GM19023 (cell line): ENCODE measurements around the gene NYAP2.

ENCODE experiments used
- ATAC-seq: cut with Tn5 transposase; IDR thresholded peaks from one replicate; pipeline ENCODE4 v1.9.1; 2021; ENCODE audit warnings: mild to moderate bottlenecking, moderate library complexity; ENCODE audit not compliant: unreplicated experiment

Gene NYAP2

DNA sequence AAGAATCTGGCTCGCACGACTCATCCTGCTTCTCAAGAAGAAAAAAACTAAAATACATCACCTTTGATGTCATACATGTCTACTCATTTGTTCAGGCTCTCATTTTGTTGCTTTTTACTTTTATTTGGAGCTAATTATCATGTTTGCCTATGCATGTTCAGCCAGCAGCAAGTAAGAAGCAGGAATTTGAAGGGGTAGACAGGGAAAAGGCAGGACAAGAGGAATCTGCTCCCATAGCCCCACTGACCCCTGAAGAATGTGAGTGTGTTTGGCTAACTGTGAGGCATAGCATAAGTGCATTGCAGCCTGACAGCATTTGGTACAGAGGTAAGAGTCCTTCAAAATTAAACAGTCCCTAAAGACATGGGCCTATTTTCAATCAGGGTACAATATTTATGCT, 72.7 kb downstream of the NYAP2 start:
- no peak for ATAC-seq

DNA sequence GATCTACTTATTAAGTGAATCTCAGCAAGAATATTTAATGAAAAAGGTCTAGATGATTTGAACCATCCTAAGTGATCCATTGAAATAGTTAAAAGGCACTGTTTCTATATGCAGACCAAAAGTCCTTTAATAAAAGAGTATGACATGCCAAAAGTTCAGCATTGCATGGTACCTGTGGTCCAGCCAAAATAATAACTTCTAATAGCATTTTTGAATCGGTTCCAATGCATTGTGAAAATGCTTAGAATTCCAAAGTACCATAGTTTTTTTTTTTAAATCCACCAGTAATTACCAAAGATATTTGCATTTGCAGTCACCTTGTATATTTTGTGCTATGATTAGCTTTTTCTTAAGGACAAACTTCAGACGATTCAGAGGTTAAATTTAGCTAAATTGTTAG, 79.9 kb downstream of the NYAP2 start:
- ATAC-seq: no peak

DNA sequence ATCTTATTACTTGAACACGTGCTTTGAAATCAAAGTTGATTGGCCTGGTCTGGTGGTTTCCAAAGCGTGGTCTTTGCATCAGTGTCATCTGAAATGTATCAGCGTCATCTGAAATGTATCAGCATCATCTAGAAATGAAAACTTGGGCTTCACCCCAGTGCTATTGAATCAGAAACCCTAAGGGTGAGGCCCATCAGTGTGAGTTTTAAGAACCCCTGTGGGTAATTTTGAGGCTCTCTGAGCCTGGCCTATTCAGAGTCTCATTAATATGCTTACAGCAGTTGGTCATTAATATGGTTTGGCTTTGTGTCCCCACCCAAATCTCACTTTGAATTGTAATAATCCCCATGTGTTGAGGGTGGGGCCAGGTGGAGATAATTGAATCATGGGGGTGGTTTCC, 85.2 kb downstream of the NYAP2 start:
- ATAC-seq: no peak

DNA sequence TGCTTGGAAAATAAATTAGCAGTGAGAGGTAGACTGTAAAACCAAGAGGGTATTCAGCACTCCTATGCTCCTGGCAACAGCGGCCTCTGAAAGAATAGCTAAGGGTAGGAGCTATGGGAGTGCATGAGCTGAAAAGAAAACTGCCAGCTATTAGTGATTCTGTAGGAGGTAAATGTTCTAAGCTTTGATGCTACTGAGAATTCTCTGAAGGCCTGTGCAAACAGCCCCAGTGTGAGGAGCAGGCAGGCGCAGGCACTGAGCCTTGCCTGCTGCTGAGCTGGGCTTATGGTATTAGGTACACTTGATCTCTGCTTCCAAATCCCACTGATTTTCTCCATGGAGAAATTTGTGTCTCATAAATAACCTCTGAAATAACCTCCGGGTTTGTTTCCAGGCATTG, 86.7 kb downstream of the NYAP2 start:
- no peak for ATAC-seq

DNA sequence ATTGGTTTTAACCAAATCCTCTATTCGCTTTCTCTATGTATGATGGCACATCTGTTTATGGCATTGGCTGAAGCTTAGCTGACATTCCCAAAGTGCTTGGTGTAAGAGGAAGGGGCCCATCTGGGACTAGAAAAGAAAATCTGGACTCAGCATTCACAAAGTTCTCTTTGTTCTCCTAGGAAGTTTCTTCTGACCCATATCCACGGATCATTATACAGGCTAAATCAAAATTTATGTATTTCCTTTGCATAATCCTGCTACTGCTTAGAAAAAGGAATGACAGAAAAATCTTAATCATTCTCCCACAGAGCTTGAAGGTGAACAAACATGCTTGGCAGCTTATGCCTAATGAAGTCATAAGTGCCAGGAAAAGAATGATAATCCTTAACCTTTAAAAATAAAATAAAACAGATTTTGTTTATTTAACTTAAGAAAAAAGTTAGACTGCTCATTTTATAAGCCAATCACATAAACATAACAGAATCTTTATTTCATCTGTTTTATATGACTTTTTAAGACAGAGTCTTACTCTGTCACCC, 88.4 kb downstream of the NYAP2 start:
- no peak for ATAC-seq

DNA sequence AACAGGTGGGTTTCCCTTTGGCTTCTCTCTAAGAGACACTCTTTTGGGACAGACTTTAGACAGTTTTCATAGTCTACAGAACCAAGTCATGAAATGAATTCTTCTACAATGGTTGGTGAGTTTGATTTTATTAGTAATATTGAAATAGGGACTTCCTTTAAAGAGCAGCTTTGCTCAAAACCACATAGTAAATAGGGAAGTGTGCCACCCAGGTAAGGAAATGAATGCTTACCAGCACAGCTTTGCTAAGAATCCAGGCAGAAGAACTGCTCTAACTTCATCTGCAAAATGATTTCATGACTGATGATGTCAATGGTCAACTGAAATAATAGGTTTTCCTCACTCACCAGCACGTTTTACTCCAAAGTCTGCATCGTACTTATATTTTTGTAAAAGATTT, 89.2 kb downstream of the NYAP2 start:
- no peak for ATAC-seq

DNA sequence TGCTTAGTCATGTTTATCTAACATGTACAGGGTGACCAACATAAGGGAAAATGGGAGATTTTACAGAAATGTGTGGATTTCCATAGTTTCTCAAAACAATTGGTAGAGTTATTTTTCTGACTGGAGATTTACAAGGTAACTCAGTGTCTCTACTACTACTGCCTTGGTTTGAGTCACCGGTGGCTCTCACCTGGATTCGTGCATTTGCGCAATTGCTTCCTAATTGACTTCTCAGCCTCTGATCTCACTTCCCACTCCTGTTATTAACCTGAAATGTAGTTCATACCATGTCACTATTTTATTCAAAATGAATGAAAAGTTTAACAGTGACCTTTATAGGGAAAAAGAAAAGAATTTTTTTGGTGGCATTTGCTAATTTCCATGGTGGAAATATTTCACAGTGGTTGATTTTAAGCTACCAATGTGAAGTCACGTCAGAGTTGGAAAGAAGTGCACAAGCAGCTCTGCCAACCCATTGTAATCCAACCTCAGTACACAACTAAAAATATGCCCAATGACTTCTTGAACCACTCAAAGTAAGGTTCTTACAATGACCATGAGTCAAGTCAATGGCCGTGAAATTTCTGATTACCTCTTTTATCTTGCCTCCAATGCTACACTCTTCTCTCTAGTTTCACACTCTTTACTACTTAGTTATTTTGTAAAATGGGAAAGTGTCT, 94.0 kb downstream of the NYAP2 start:
- no peak for ATAC-seq

DNA sequence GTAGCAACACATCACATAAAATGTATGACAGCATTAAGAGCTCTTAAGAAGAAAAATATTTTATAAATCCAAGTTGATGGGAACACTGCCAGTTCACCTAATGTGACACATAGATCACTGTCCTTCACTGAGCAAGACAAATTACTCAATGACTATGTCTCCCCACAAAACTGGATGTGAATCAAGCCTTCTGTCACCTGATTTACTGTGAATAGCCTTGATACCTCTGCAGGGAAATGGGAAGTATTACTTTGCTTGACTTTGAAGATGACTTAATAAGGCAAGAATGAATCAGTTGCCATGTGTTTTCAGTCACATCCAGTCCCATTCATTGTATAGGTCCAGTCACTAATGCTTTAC, 94.6 kb downstream of the NYAP2 start:
- no peak for ATAC-seq

DNA sequence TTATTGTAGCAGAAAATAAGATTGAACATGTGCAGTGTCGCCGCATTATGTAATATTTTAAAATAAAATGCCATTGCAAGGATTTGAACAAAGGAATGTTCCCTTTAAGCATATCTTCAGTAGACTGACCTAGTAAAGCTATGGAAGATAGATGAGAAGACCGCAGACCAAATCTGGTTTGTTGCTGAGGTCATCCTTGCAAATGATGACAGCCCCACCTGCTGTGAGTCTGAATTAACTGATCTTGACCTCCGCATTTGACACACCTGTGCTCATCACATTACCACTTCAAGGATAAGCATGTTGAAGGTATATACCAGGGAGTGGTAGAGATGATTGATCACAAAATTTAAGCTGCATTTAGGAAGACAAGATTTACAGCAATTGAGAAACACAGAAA, 96.2 kb downstream of the NYAP2 start:
- ATAC-seq: no peak

DNA sequence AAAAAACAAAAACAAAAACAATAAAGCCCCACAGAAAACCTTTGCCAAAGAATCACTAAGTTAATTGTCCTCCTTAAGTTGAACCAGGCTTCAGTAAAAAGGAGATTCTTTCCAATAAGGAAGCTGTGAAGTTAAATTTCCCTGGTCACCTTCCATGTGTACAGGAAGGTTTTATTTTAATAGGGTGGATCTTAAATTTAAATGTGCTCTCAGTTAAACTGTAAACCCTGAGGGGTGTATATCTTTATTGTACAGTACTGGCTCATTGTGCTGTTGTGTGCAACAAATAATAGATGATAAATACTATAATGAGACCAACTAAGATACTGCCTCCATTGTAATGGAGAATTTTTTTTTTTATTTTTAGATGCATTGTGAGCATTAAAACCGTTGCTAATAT, 97.1 kb downstream of the NYAP2 start:
- ATAC-seq: no peak

DNA sequence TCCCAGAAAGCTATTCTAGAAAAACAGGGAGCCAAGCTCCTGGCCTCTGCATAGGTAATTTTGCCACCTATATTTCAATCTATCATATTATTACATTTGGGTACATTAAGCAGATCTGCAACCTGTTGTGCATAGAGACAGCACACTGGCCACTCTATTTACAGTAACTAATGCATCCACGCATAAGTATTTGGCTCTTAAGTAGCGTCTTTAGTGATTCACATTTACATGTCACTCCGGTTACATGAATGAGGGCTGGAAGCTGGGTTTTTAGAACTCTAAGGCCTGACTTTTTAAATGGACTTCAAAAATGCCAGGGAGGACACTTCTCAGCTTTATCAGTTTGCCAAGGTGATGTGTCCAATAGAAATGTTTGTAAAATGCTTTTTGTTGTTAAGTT, 97.7 kb downstream of the NYAP2 start:
- ATAC-seq: no peak

DNA sequence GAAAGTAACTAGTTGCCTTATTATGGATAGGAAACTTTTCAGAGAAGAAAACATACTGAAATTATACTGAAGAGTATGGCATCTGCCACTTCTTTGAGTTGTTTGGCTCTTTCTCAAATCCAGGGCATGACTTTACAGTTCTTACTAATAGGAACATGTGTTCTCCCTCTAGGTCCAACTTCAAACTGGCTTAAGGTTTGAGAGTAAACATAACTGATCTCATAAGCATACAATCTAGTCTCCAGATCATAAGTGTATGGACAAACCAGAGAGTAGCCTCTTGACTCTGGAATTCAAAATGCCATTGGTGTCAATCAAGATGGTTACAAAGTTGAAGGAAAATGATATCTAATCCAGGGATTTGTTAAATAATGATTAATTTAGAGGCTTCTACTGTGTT, 101.5 kb downstream of the NYAP2 start:
- ATAC-seq: no peak

DNA sequence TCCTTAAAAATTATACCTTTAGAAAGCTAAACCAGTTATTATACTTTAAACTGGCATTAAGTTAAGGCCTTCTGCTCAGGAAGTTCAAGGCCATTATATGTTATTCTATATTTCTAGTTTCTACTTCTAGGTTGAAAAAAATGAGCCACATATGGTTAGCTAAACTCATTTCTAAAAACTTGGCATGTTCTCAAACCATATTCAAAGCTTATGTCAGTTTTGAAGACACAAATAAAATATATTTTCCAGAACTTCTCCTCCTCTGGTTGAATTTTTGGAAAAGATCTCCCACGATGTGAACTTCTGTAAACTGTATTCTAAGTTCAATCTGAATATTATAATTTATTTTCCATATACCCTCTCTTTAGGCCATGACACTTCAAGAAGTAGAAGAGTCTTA, 103.5 kb downstream of the NYAP2 start:
- no peak for ATAC-seq

DNA sequence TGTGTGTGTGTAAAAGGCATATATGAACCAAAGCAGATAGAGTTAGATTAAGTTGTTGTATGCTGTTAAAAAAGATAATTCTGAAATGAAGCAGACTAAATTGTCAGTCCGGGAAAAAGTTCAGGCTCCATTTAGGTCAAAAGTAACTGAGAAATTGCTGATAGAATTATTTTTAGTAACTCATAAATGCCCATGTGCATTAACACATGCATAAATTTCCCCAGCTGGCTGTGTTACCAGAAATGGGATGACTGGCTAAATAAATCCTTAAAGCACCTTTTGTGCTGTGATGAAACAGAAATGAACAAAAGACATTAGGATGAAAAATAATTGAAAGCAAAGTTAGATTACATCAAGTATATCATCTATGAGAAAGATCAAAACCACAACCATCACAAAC, 111.3 kb downstream of the NYAP2 start:
- no peak for ATAC-seq

DNA sequence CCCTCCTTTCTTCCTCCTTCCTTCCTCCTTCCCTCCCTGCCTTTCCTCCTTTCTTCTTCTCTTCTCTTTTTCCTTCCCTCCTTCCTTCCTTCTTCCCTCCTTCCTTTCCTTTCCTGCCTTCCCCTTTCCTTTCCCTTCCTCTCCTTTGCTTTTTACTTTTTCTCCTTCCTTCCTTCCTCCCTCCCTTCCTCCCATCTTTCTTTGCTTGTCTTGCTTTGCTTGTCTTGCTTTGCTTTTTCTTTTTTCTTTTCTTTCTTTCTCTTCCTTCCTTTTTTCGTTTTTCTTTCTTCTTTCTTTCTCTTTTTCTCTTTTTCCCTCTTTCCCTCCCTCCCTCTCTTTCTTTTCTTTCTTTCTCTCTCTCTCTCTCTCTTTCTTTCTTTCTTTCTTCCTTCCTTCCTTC, 113.0 kb downstream of the NYAP2 start:
- ATAC-seq: no peak

DNA sequence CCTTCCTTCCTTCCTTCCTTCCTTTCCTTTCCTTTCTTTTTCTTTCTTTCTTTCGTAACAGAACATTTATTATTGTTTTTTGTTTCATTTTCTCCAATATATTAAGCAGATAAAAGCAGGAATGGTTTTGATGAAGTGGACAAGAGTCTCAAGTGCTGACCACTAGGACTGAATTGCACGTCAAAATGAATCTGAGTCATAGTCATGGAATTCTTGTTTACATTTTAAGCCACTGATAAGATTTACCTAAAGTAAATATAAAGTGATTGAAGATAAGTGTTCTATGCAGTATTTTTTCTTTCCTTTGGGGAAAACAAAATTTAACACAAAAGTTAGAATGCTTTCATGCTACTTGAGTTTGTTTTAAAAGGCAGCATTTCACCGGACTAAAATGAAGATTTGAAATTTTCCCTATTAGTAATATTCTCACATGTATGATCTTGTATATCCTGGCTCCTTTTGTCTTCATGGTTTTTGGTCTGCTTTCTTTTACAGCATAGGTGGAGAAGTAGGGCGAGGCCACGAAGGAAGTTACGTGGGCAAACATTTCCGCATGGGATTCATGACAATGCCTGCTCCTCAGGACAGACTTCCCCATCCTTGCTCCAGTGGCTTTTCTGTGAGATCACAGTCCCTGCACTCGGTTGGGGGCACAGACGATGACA, 113.5 kb downstream of the NYAP2 start:
- ATAC-seq: no peak

DNA sequence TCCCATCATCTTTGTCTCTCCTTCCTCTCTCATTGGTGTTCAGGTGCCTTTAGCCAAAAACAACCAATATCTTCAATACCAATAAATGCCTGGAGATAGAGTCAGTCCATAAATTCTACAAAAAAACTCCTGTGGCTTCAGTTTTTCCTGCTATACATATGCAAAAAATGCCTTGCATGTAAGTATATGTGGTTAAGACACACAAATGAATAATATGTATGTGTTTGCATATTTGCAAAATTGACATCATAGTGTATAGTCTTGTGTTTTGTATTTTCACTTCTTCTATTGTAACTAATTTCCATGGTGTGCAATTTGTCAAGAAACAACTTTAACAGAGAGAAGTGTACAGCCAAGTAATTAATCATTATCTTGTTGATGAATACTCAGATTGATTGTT, 115.5 kb downstream of the NYAP2 start:
- ATAC-seq: no peak

DNA sequence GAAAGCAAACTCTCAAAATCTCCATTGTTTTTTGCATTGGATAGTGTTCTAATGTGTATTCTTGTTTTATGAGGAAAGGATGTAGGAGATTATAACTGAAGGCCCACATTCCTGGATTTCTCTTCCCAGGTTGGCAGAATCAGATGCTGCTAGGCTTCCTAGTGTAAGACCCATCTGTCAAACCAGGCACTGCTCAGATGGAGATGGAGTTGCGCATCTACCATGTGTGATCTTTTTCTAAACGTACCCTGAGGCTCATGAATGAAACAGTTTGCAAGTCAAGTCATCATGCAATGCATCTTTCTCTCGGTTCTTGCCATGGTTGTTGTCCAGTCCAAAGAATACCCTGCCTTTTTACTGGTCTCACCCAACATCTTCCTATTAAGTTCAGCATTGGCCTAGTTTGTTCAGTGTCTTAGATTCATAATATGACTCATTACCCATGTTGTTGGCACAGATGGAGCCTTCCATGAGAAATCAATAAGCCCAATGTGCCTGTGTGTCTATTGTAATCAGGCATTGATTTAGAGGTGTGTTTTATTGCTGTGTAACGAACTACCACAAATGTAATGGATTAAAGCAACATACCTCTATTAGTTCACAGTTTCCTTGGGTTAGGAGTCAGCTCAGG, 127.4 kb downstream of the NYAP2 start:
- ATAC-seq: no peak

DNA sequence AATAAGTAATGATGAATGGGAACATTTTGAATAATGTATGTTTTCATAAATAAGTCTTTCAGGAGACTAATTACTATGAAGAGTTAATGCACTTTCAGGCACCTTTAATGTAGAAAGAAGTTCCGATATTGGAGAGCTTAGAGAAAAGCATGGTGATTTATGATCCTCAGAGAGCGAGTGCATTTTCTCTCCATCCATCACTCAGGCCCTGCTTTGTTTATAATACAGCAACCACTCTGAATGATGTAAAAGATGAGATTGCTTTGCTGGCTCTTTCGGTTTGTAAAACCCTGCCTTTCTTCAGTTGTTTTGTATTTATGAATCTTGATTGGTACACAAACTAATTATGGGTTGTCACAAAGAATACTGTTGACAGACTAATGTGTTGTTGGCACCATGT, 132.0 kb downstream of the NYAP2 start:
- no peak for ATAC-seq

DNA sequence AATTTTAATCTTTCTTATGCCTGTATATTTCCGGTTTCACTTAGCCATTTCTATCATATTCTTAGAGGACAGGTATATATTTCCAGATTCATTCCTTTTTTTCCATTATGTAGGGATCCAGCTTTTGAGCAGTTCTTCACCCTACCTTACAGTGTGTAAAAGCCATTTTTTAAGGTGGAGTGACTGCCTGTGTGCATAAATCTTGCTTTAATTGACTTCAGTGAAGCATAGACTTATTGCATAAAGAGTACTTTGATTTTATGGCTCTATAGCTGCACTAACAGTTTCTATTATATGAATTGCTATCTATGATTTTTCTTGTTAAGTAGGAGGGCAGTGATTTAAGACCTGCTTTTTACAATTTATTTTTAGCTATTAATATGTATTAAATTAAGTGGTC, 132.6 kb downstream of the NYAP2 start:
- ATAC-seq: no peak

DNA sequence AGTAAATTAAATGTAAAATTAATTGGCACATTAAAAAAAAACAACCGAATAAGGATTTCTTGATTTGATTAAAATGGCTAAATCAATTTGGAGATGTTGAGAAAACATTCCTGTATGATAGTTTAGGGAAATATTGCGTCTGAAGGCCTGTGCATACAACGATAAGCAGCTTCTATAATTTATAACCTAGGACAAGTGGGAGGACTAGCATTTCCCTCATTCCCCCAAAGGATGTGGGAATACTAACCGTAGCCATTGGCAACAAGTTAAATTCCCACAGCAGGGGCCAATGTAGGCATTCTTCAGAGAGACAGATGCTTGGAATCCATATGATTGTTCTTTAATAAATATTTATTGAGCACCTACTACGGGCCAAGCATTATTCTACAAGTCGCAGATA, 134.5 kb downstream of the NYAP2 start:
- no peak for ATAC-seq

DNA sequence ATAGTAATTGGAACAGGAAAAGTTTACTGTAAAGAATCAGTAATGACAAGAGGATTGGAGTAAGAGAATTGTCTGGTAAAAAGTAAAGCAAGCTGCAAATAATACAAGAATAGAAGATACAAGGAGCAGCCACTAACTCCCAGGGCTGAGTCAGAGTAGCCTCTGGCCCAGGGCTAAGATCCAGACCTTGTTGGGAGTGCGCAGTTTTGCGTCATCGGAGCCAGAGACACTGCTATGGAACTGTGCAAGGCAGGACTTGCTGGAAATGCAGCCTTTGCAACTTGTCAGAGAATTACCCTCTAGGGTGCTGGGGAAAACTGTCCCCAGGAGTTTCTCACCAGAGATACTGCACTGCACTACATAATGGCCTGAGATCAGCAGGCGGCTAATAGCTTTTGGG, 135.2 kb downstream of the NYAP2 start:
- ATAC-seq: no peak
